ENCODE measurements around the gene SCEL. TPM values are rescaled to one million over a fixed set of nuclear protein-coding genes. Genes with fewer than 3 reads are reported as not detected.

The SCEL gene
- total RNA-seq, 1 donor from 2014 or later, result not detected

DNA sequence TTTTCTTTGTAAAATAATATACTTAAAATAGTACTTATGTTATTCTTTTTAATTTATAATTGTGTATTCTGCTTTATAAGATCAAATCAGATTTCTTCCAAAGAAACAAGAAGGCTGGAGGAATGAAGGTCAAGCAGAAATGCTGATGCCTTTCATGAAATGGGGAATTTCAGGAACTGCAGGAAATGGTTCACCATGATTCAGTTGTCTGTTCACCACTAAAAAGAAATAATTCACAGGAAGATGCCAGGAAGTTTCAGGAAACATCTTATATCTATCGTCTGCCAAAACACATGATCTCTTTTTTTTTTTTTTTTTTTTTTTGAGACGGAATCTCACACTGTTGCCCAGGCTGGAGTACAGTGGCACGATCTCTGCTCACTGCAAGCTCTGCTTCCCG, 15.7 kb upstream of the SCEL start:
- no peaks in the 10 kb centered on the region for H3K36me3 Mint-ChIP-seq (ENCODE audit: low read depth, unreplicated experiment)
- peaks cover 9% of the 10 kb centered on the region for H3K4me1 Mint-ChIP-seq (ENCODE audit: unreplicated experiment)
- H3K9me3 Mint-ChIP-seq (ENCODE audit: unreplicated experiment), result no peaks in the 10 kb centered on the region
- no peak overlapping the region for H3K4me3 Mint-ChIP-seq (ENCODE audit: unreplicated experiment)
- no peaks in the 10 kb centered on the region for H3K27me3 Mint-ChIP-seq (ENCODE audit: unreplicated experiment)
- no peak for DNase-seq (ENCODE audit: low spot score)
- TF ChIP-seq, protein P1, sequence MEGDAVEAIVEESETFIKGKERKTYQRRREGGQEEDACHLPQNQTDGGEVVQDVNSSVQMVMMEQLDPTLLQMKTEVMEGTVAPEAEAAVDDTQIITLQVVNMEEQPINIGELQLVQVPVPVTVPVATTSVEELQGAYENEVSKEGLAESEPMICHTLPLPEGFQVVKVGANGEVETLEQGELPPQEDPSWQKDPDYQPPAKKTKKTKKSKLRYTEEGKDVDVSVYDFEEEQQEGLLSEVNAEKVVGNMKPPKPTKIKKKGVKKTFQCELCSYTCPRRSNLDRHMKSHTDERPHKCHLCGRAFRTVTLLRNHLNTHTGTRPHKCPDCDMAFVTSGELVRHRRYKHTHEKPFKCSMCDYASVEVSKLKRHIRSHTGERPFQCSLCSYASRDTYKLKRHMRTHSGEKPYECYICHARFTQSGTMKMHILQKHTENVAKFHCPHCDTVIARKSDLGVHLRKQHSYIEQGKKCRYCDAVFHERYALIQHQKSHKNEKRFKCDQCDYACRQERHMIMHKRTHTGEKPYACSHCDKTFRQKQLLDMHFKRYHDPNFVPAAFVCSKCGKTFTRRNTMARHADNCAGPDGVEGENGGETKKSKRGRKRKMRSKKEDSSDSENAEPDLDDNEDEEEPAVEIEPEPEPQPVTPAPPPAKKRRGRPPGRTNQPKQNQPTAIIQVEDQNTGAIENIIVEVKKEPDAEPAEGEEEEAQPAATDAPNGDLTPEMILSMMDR (IDR thresholded peaks at IDR 0.05; ENCODE audit: unreplicated experiment), result no peak
- peak overlapping the region; percentile 66 for H3K27ac Mint-ChIP-seq (ENCODE audit: unreplicated experiment)

DNA sequence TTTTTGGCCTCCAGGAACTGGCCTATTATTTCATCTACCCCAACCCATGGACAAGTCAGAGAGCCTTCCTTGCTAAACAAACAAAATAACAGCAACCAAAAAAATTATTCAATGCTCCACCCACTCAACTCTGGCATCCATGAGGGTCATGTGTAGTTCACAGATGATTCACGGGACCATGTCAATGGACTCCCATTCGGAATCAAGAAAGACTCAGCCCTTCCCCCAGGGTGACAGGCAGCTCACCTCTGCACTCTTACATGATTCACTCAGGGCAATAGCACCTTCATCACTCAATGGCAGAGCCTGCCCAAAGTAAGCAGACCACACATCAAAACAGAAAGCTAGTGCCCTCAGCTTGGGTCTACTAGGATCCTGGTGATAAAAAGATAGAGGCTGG, 14.3 kb upstream of the SCEL start:
- no peak overlapping the region for H3K27ac Mint-ChIP-seq (ENCODE audit: unreplicated experiment)
- H3K27me3 Mint-ChIP-seq (ENCODE audit: unreplicated experiment), result no peaks in the 10 kb centered on the region
- H3K36me3 Mint-ChIP-seq (ENCODE audit: low read depth, unreplicated experiment), result no peaks in the 10 kb centered on the region
- peaks cover 11% of the 10 kb centered on the region for H3K4me1 Mint-ChIP-seq (ENCODE audit: unreplicated experiment)
- no peak overlapping the region for H3K4me3 Mint-ChIP-seq (ENCODE audit: unreplicated experiment)
- H3K9me3 Mint-ChIP-seq (ENCODE audit: unreplicated experiment), result no peaks in the 10 kb centered on the region
- no peak for DNase-seq (ENCODE audit: low spot score)
- TF ChIP-seq, protein P1 (IDR thresholded peaks at IDR 0.05; ENCODE audit: unreplicated experiment), result no peak

DNA sequence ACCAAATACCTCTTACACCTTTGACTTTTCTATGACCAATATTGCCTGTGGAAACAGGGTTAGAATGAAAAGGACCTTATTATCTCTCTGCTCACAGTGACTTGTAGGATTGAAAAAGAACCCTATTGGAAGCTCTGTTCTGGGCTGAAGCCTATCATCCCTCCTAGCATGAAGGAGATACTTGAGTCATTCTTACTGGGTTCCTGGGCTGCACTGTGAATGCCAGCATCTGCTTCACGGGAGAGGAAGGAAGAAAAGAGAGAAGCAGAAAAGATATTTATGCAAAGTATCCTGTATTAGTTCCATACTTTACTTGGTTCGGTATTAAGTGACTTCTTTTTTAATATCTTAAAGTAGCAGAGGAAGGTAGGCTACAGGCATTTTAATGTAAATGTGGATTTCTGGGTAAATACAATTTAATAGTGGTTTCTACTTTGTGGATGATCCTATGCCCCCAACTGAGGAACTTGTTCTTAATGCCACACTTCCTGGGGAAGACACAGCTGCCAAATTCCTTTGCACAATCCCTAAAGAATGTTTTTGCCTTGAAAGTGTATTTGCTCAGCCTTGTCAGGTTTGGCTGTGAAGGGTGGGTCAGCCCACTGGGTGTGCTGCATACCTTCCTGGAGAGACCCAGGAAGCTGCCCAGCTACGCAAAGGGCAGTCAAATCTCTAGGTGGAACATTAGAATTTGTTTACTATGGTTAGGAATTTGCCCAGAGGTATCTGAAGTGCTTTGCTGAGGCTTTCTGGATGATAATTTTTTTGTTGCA, 13.7 kb upstream of the SCEL start:
- Mint-ChIP-seq H3K9me3 (ENCODE audit: unreplicated experiment) (no peaks in the 10 kb centered on the region), H3K27ac (ENCODE audit: unreplicated experiment) (no peak overlapping the region), H3K4me1 (ENCODE audit: unreplicated experiment) (peaks cover 11% of the 10 kb centered on the region), H3K36me3 (ENCODE audit: low read depth, unreplicated experiment) (no peaks in the 10 kb centered on the region), H3K4me3 (ENCODE audit: unreplicated experiment) (no peak overlapping the region), H3K27me3 (ENCODE audit: unreplicated experiment) (no peaks in the 10 kb centered on the region)
- TF ChIP-seq, protein P1 (IDR thresholded peaks at IDR 0.05; ENCODE audit: unreplicated experiment), result no peak
- DNase-seq (ENCODE audit: low spot score), result no peak

DNA sequence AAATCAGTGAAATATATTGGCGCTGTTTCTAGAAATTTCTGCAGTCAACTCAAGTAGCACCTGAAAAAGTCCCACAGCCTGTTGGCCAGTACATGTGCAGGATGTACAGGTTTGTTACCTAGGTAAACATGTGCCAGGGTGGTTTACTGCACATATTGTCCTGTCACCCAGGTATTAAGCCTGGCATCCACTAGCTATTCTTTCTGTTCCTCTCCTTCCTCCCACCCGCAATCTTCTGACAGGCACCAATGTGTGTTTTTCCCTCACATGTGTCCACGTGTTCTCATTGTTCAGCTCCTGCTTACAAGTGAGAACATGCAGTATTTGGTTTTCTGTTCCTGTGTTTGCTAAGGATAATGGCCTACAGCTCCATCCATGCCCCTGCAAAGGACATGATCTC, 13.1 kb upstream of the SCEL start:
- Mint-ChIP-seq H3K4me1 (ENCODE audit: unreplicated experiment) (peaks cover 11% of the 10 kb centered on the region), H3K36me3 (ENCODE audit: low read depth, unreplicated experiment) (no peaks in the 10 kb centered on the region), H3K9me3 (ENCODE audit: unreplicated experiment) (no peaks in the 10 kb centered on the region), H3K27me3 (ENCODE audit: unreplicated experiment) (no peaks in the 10 kb centered on the region), H3K4me3 (ENCODE audit: unreplicated experiment) (no peak overlapping the region), H3K27ac (ENCODE audit: unreplicated experiment) (no peak overlapping the region)
- DNase-seq (ENCODE audit: low spot score), result no peak
- TF ChIP-seq, protein P1 (IDR thresholded peaks at IDR 0.05; ENCODE audit: unreplicated experiment), result no peak

DNA sequence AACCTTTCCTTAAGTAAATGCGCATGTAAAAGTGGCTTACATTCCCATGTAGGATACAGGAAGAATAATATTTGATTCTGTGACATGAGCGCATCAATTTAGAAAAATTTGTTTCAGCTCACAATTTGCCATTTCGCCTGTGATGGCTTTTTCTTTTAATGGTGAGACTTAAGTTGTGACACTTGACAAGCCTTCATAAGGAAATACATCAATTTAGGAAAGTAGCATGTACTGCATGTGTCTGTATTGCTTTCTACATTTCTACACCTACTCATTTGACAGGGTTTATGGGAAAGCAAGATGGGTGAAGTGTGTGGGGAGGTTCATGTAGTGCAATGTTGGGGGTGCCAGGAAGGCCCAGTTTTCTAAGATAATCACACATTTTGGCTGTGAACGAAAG, 12.1 kb upstream of the SCEL start:
- no peak for DNase-seq (ENCODE audit: low spot score)
- no peak overlapping the region for H3K4me3 Mint-ChIP-seq (ENCODE audit: unreplicated experiment)
- H3K9me3 Mint-ChIP-seq (ENCODE audit: unreplicated experiment), result no peaks in the 10 kb centered on the region
- H3K4me1 Mint-ChIP-seq (ENCODE audit: unreplicated experiment), result peaks cover 11% of the 10 kb centered on the region
- TF ChIP-seq, protein P1 (IDR thresholded peaks at IDR 0.05; ENCODE audit: unreplicated experiment), result no peak
- no peaks in the 10 kb centered on the region for H3K27me3 Mint-ChIP-seq (ENCODE audit: unreplicated experiment)
- no peaks in the 10 kb centered on the region for H3K36me3 Mint-ChIP-seq (ENCODE audit: low read depth, unreplicated experiment)
- no peak overlapping the region for H3K27ac Mint-ChIP-seq (ENCODE audit: unreplicated experiment)
